ENCODE data around the gene PWWP2B.

Gene PWWP2B

GRCh38 chr10:132443983-132444876 lies 47.2 kb downstream of the PWWP2B start:
- Histone ChIP-seq H4K20me1 (ENCODE audit: insufficient read depth, low read length) (no peaks in the 10 kb centered on the region), H3K4me2 (ENCODE audit: low read length) (no peak overlapping the region), H3K4me3 (ENCODE audit: low read depth, low read length, poor library complexity, severe bottlenecking) (no peak overlapping the region), H3K4me1 (ENCODE audit: insufficient read depth, low read length, severe bottlenecking) (peaks cover 16% of the 10 kb centered on the region), H2AFZ (ENCODE audit: low read length) (no peak overlapping the region), H3K9me2 (ENCODE audit: low read depth, low read length) (no peaks in the 10 kb centered on the region), H3K9ac (ENCODE audit: low read length) (no peak overlapping the region), H3K36me3 (ENCODE audit: insufficient read depth, low read length) (no peaks in the 10 kb centered on the region), H3K27ac (ENCODE audit: low read depth, low read length, poor library complexity, severe bottlenecking) (no peak overlapping the region), H3K9me3 (ENCODE audit: low read length) (0 out of 2 replicates have a peak, but pooled peaks cover 3% of the 10 kb centered on the region), H3F3A (ENCODE audit: insufficient read depth, low read length) (no peaks in the 10 kb centered on the region), H3K79me2 (ENCODE audit: insufficient read depth, low read length) (no peaks in the 10 kb centered on the region), H3K27me3 (ENCODE audit: insufficient read depth, low read length) (no peaks in the 10 kb centered on the region)
- TF ChIP-seq, protein P1, sequence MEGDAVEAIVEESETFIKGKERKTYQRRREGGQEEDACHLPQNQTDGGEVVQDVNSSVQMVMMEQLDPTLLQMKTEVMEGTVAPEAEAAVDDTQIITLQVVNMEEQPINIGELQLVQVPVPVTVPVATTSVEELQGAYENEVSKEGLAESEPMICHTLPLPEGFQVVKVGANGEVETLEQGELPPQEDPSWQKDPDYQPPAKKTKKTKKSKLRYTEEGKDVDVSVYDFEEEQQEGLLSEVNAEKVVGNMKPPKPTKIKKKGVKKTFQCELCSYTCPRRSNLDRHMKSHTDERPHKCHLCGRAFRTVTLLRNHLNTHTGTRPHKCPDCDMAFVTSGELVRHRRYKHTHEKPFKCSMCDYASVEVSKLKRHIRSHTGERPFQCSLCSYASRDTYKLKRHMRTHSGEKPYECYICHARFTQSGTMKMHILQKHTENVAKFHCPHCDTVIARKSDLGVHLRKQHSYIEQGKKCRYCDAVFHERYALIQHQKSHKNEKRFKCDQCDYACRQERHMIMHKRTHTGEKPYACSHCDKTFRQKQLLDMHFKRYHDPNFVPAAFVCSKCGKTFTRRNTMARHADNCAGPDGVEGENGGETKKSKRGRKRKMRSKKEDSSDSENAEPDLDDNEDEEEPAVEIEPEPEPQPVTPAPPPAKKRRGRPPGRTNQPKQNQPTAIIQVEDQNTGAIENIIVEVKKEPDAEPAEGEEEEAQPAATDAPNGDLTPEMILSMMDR (IDR thresholded peaks at IDR 0.05; ENCODE audit: low read length), result no peak
- no peak for TF ChIP-seq EZH2 (IDR thresholded peaks at IDR 0.05; ENCODE audit: borderline replicate concordance, low read length)

DNA sequence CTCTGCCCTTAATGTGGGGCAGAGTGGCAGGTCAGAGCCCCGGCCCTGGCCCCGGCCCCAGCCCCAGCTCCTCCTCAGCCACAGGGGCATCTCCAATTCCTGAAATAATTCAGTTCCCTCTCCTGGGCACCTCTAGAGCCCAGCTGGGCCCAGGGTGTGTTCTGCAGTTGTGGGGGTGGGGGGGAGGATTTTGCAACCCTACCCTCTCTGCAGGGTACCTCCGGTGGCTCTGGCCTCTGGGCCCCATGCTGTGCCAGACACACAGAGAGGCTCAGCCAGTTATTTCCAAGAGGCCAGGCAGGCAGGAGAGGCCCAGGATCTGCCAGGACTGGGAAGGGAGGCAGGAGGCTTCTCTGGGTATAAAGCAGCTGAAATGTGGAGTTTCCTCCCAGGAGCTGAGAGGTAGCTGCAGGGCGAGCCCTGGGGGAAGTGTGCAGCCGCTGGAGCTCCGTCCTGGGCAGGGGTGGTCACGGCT lies 47.9 kb downstream of the PWWP2B start:
- no peaks in the 10 kb centered on the region for H3K27me3 ChIP-seq (ENCODE audit: insufficient read depth, low read length)
- no peak overlapping the region for H3K9ac ChIP-seq (ENCODE audit: low read length)
- H3K4me1 ChIP-seq (ENCODE audit: insufficient read depth, low read length, severe bottlenecking), result peaks cover 16% of the 10 kb centered on the region

DNA sequence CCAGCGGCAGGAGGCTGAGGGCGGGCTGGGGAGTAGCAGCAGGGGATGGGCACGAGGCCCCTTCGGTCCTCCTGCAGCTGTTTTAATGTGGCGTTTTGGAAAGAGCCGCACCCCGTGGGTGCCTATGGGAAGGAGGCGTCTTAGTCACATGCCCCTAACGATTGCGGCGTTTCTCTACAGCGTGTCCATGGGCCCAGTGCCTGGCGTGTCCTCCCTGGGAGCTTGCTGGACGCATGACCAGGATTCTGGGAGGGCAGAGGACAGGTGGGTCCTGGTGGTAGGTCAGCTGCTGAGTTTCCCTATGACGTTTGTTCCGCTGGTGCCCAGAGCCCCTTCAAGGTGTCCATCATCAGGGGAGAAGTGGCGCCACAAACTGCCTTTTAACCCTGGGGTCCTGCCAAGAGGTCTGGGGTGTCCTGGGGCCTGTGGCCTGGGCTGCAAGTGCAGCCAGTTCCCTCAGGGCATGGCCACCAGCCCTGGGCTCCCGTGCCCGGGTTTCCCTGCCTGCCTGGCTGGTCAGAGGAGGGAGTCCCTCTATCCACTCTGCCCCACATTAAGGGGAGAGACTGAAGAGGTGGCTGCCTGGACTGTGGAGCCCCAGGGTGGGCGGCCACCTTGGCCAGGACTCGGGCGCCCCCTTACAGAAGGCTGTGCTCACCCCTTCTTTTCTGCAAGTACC lies 48.7 kb downstream of the PWWP2B start:
- H3K9me2 ChIP-seq (ENCODE audit: low read depth, low read length), result no peaks in the 10 kb centered on the region
- H3K36me3 ChIP-seq (ENCODE audit: insufficient read depth, low read length), result no peaks in the 10 kb centered on the region
- H3K9ac ChIP-seq (ENCODE audit: low read length), result no peak overlapping the region
- no peaks in the 10 kb centered on the region for H4K20me1 ChIP-seq (ENCODE audit: insufficient read depth, low read length)
- H3K27me3 ChIP-seq (ENCODE audit: insufficient read depth, low read length), result no peaks in the 10 kb centered on the region
- H3K4me3 ChIP-seq (ENCODE audit: low read depth, low read length, poor library complexity, severe bottlenecking), result no peak overlapping the region
- no peak for TF ChIP-seq EZH2 (IDR thresholded peaks at IDR 0.05; ENCODE audit: borderline replicate concordance, low read length)
- TF ChIP-seq, protein P1 (IDR thresholded peaks at IDR 0.05; ENCODE audit: low read length), result no peak
- no peak overlapping the region for H2AFZ ChIP-seq (ENCODE audit: low read length)
- no peaks in the 10 kb centered on the region for H3K79me2 ChIP-seq (ENCODE audit: insufficient read depth, low read length)
- no peak overlapping the region for H3K4me2 ChIP-seq (ENCODE audit: low read length)
- no peak overlapping the region for H3K27ac ChIP-seq (ENCODE audit: low read depth, low read length, poor library complexity, severe bottlenecking)
- H3K4me1 ChIP-seq (ENCODE audit: insufficient read depth, low read length, severe bottlenecking), result peaks cover 16% of the 10 kb centered on the region
- 0 out of 2 replicates have a peak, but pooled peaks cover 3% of the 10 kb centered on the region for H3K9me3 ChIP-seq (ENCODE audit: low read length)
- no peaks in the 10 kb centered on the region for H3F3A ChIP-seq (ENCODE audit: insufficient read depth, low read length)

More for the DNA sequence above, 47.9 kb downstream of the PWWP2B start:
- no peaks in the 10 kb centered on the region for H3K79me2 ChIP-seq (ENCODE audit: insufficient read depth, low read length)
- 0 out of 2 replicates have a peak, but pooled peaks cover 3% of the 10 kb centered on the region for H3K9me3 ChIP-seq (ENCODE audit: low read length)
- no peaks in the 10 kb centered on the region for H4K20me1 ChIP-seq (ENCODE audit: insufficient read depth, low read length)
- H3K36me3 ChIP-seq (ENCODE audit: insufficient read depth, low read length), result no peaks in the 10 kb centered on the region
- H3K4me2 ChIP-seq (ENCODE audit: low read length), result no peak overlapping the region
- H3K27ac ChIP-seq (ENCODE audit: low read depth, low read length, poor library complexity, severe bottlenecking), result no peak overlapping the region
- H3F3A ChIP-seq (ENCODE audit: insufficient read depth, low read length), result no peaks in the 10 kb centered on the region
- TF ChIP-seq EZH2 (IDR thresholded peaks at IDR 0.05; ENCODE audit: borderline replicate concordance, low read length), result no peak
- TF ChIP-seq, protein P1 (IDR thresholded peaks at IDR 0.05; ENCODE audit: low read length), result no peak
- no peaks in the 10 kb centered on the region for H3K9me2 ChIP-seq (ENCODE audit: low read depth, low read length)
- H2AFZ ChIP-seq (ENCODE audit: low read length), result no peak overlapping the region
- no peak overlapping the region for H3K4me3 ChIP-seq (ENCODE audit: low read depth, low read length, poor library complexity, severe bottlenecking)

All from OCI-LY1 (cell line).